GM19397 (cell line): ENCODE measurements around the gene DIP2C.
"Not testable (repeated sequence)": the region's sequence is repeated elsewhere in the genome, so short reads cannot be mapped to it uniquely, and the experiment has no call there.

Source experiments
- ATAC-seq: cut with Tn5 transposase; IDR thresholded peaks from one replicate; pipeline ENCODE4 v1.9.1; 2021; ENCODE audit warnings: mild to moderate bottlenecking, moderate library complexity; ENCODE audit not compliant: unreplicated experiment

DIP2C gene

GRCh38 chr10:324593-324992, 364.9 kb downstream of the DIP2C start:
- ATAC-seq, result no peak

- ATAC-seq, result peak; percentile 93
Observed at GRCh38 chr10:323651-324293, 365.7 kb downstream of the DIP2C start.

GRCh38 chr10:323046-323445, 366.4 kb downstream of the DIP2C start:
- not testable (repeated sequence) for ATAC-seq

GRCh38 chr10:320771-321170, 368.7 kb downstream of the DIP2C start:
- ATAC-seq, result no peak

- ATAC-seq, result no peak
Observed at GRCh38 chr10:317926-318325, 371.5 kb downstream of the DIP2C start.

- peak; percentile 99 for ATAC-seq
Observed at GRCh38 chr10:317271-317769, 372.1 kb downstream of the DIP2C start.

- ATAC-seq, result no peak
Observed at GRCh38 chr10:316390-316789, 373.1 kb downstream of the DIP2C start.

GRCh38 chr10:314871-315270, 374.6 kb downstream of the DIP2C start:
- ATAC-seq, result no peak

GRCh38 chr10:314381-314780, 375.1 kb downstream of the DIP2C start:
- no peak for ATAC-seq

- no peak for ATAC-seq
Observed at GRCh38 chr10:311901-312665, 377.4 kb downstream of the DIP2C start.

- no peak for ATAC-seq
Observed at GRCh38 chr10:310976-311639, 378.4 kb downstream of the DIP2C start.

- ATAC-seq, result no peak
Observed at GRCh38 chr10:310371-310770, 379.1 kb downstream of the DIP2C start.

GRCh38 chr10:308572-309085, 380.8 kb downstream of the DIP2C start:
- ATAC-seq, result no peak

- ATAC-seq, result no peak
Observed at GRCh38 chr10:308101-308500, 381.4 kb downstream of the DIP2C start.

- ATAC-seq, result no peak
Observed at GRCh38 chr10:307659-308058, 381.8 kb downstream of the DIP2C start.

GRCh38 chr10:306675-307185, 382.7 kb downstream of the DIP2C start:
- ATAC-seq, result no peak

- no peak for ATAC-seq
Observed at GRCh38 chr10:306007-306674, 383.3 kb downstream of the DIP2C start.

GRCh38 chr10:305034-305433, 384.4 kb downstream of the DIP2C start:
- ATAC-seq, result no peak

GRCh38 chr10:301536-301935, 387.9 kb downstream of the DIP2C start:
- no peak for ATAC-seq

- ATAC-seq, result not testable (repeated sequence)
Observed at GRCh38 chr10:300580-300979, 388.9 kb downstream of the DIP2C start.

GRCh38 chr10:299969-300368, 389.5 kb downstream of the DIP2C start:
- ATAC-seq, result no peak
